ENCODE results near the gene CBLN1. TPM values are rescaled to one million over a fixed set of nuclear protein-coding genes. Genes with fewer than 3 reads are reported as not detected.

The CBLN1 gene
- total and polyA plus RNA-seq, 3 experiments from 2014 or later = not detected

Other genes with a start within 250 kb of the CBLN1 start
- gene C16orf78, start 92.0 kb upstream of the CBLN1 start, total RNA-seq = not detected
- not detected for gene C16orf78, start 92.0 kb upstream of the CBLN1 start, polyA plus RNA-seq

Data from CD8-positive, alpha-beta memory T cell (primary cell).